AG20443 (cell line): ENCODE measurements around the gene KCTD11.
"Not testable (repeated sequence)": the region's sequence is repeated elsewhere in the genome, so short reads cannot be mapped to it uniquely, and the experiment has no call there.

Experiments
- DNase-seq: peaks from one replicate; pipeline ENCODE4 v3.0.0; 2012; ENCODE audit warnings: low spot score, mixed read lengths

Gene KCTD11

DNA sequence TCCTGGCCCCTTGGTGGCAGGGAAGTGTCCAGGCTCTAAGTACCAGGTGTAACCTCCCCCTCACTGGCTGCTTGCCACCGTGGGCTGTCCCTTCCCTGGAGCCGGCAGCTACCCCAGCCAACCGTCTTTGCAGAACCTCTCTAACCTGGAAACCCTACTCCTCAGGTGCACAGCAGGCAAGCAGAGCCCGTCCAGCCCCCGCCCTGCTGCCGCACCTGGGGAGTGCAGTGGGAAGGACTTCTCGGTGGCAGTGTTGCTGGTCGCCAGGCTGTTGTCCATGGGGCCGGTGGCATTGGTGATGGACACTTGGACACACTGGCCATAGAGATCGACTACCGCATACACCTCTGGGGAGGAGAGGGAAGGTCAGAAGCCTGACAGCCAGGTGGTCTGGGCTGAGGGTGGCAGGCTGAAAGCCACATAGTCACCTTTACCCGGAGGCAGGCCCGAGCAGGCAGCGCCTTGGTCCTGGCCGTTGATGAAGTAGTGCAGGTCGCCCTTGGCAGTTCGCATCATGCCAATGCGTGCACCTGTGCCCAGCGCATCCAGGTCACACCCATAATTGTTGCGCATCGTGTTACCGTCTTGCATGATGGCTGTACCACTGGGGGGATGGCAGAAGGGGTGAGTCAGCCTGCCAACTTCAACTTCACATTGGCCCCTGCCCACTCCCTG is 29.3 kb upstream of the KCTD11 start:
- DNase-seq, result no peak

DNA sequence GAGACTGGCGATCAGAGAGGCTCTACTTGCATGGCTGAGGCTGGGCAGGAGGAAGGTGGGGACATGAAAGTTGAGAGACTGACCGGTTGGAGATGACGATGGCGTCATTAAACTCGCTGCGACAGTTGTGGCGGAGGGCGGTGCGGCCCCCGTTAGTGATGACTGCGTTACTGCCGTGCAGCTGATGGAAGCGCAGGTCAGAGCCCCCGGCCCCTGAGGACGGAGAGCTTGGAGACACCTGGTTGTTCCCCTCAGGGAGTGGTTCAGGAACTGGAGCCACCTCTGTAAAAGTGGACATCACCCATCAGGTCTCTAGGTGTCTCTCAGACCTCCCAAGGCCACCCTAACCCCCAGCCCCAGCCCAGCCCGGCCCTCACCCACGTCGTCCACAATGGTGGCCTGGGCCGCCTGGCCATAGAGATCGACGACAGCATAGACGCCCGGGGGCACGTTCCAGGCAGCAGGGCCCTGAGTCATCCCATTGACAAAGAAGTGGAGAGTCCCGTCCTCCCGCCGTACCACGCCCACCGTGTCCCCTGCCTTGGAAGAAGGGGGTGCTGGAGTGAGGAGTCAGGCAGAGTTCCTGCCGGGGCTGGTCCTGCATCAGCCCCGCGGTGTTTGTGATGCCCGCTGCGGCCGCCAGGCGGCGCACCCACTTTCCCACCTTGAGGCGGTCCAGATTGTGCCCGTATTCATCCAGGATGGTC is 28.1 kb upstream of the KCTD11 start:
- DNase-seq, result peak; percentile 78

DNA sequence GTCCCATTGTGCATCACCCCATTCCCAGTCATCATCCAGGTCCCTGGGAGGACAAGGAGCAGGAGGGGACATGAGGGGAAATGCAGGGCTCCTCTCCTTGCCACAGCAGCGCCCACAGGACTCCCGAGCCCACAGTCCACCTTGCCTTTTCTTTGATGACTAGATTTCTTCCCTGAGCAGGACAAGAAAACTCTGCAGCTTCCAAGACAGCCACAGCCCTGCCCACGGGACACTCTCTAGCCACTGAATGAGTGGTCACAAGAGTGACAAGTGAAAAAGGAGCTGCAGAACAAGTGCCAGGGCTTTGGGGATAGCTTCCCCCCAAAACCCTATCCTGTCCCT is 27.6 kb upstream of the KCTD11 start:
- no peak for DNase-seq

DNA sequence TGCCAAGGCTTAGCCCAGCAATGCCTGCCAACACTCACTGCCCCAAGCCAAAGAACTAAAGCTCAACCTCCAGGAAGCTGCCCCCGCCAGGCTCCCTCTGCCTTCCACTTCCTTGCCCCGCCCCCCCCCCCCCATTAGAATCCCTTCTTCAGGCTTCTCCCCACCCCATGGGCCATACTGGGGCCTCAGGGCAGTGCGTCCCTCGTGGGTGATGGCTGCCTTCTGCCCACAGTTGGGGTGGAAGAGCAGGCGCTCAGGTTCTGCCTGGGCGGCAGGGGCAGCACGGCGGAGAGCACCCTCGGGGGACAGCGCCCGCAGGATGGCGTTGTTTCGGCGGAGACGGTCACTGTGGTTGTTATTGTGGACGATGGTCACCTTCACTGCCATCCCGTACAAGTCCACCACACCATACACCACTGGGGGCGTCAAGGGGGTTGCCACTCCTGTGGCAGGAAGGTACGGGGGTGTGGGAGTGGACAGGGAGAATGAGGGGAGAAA is 26.9 kb upstream of the KCTD11 start:
- DNase-seq, result no peak

DNA sequence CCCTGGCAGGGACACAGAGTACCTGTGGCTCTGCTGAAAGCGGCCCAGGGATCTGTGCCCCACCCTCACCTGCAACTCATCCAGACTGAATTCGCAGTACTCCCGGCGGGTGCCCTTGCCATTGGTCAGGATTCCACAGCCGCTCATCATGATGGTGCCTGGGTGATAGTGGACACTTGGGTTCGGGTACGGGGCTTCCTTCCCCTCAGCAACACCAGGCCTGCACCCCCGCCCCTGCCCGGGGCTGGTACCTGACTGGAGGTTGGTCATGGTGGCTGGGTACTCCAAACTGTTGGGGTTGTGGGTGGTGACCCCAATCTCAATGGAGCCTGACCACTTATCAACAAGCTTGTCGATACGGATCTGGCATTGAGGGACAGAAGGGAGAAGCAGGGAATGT is 25.8 kb upstream of the KCTD11 start:
- no peak for DNase-seq

DNA sequence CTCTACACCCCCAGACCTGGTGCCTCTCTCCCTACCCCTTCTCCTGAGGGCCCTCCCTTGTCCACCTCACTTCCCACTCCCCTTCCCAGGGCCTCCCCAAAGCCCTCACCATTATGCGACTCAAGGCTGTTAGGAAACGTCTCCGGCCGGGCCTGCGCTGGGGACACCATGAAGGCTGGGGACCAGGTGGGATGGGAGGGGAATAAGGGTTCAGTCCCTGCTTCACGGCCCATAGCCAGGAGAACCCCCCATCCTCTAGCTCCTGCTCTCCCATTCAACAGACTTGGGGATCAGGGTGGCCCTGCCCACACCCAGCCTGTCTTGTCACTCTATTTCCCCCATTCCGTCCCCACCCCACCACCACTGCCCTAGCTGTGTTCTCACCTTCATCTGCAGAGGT is 24.9 kb upstream of the KCTD11 start:
- DNase-seq, result no peak

DNA sequence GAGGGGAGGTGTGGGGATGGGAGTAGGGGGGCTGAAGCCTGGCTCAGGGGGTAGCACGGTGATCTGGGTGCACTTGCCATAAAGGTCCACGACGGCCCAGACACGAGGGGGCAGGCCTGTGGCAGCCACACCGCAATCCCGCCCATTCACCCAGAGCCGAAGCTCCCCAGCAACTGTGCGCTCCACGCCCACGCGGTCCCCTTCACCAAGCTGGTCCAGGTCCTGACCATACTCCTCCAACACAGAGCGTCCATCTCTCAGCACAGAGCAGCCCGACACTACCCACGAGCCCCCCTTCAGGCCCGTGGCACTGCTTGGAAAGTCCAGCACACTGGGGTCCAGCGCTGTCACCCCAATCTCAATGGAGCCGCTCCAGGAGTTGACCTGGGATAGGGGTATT is 24.5 kb upstream of the KCTD11 start:
- DNase-seq, result no peak

DNA sequence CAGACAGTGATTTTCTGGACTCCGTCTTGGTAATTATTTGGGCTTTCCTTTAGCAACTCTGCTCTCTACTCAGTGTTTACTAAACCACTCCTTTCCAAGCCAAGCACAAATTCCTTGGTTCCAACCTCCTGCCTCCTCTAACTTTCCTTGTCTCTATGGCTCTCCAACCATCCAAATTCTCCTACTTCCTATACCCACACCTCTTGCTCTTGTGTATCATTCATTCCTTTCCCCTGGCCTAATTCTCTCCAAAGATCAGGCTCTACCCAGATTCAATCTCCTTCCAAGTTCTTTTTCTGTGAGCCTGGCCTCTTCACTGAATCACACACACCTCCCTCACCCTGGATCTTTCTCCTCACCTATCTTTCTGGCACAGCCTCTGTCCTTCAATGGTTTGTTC is 24.0 kb upstream of the KCTD11 start:
- no peak for DNase-seq

DNA sequence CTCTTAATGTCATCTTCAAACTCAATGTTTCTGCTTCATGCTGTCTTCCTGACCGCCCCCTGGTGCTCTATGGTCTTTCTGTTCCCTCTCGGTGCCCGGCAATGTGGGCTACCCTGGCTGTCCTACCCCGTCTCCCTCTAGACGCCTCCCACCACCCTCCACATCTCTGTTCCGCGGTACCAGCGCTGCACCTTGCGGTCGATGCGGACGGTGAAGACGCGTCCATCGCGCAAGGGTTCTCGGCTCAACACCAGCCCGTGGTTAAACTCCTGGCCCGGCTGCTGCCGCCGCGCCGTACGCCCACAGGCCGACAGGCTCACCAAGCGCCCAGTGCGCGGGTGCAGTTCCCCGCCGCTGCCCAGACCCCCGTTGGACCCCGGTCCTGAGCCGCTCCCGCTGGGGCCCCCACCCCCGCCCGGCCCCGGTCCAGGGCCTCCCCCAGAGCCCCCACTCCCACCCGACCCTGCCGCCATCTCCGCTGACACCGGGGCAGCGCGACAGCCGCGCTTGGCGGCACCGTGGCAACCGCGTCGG is 23.1 kb upstream of the KCTD11 start, which contains the start of gene NEURL4:
TSS of gene NEURL4 (minus strand) at position 496 of the 534 bp plus-strand sequence. CDS start at position 473, 23 bp downstream.
- DNase-seq, result no peak

DNA sequence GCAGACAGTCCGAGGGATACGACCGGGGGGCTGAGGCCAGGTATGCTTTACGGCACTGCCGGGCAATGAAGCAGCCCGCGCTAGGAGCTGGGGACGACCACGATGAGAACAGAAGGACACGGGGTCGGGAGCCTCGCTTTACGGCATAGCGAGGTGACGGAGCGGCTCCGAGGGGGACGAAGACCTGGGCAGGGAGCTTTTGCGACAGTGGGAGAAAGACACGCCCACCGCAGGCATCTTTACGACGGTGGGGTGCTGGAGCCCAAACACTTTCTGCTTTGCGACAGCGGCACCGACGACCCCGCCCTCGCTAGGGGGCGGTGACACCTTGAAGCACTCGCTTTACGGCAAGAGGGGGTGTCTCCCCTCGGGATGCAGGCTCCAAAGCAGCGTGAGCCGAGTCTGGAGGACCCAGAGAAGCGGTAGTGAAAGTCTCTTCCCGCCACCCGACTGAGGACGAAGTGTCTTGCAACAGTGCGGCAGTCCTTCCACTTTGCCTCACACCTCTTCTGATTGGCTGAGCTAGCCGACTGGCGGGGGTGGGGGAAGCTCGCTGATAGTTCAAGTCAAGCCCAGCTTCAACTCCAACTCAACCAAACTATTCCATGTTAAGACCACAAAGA is 22.5 kb upstream of the KCTD11 start:
- DNase-seq, result peak; percentile 97

DNA sequence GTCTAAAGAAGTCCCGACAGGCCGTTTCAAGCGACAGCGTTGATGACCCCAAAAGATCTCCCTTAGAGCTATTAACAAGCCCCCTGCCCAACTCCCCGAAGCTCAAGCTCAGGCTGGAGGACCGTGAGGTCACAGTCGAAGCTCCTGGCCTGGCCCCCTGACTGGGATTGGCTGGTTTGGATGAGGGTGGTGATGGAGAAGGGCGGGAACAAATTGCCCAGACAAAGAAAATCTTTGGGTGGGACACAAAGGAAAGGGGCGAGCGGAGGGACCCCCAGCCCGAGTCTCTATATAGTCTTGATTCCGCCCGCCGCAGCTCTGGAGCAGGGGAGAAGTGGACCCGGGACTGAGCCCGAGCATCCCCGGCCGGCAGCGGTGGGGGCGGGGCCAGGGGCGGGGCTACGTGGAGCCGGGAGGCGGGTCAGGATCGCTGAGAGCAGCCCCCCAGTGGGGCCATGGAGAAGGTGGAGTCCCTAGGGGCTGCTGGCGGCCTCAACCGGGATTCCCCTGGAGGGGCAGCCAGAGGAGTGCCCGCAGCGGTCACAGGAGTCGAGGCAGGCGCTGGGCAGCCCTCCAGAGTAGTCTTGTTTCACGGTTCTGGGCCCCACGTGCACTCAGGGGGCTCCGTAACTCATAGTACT is 21.8 kb upstream of the KCTD11 start:
- DNase-seq, result peak; percentile 87

DNA sequence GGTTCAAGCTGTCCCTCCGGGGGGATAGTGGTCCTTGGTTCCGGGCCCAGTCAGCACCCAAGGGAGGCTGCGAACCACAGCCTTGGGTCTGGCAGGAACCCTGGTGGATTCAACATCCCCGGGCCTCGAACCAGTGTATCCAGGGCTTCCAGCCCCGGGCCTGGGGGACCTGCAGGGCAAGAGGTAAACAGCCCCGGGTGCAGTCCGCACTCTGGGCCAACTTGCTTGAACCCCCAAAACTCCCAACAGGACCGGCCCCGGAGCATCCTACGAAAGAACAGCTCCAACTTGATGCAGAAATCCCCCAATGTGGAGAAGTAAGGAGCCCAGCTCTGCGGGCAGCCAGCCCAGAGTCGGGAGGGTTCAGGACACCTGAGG is 21.3 kb upstream of the KCTD11 start:
- no peak for DNase-seq

DNA sequence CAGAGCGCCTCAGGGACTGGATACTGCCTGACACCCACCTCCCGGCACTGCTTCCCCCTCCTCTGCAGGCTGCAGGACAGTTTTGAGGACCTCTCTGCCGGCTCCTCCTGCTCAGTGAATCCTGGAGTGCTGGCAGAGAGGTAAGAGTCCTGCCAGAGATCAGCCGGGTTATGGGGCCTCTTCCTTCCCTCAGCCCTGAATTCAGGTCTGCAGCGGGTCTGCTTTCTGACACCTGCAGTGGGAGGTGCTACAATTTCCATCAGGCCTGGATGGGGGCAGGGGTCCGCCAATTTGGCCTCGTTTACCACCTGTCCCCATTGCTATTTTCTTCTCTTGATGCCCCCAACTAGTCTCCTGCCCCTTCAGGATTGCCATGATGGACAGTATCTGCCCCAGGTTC is 19.9 kb upstream of the KCTD11 start:
- no peak for DNase-seq

DNA sequence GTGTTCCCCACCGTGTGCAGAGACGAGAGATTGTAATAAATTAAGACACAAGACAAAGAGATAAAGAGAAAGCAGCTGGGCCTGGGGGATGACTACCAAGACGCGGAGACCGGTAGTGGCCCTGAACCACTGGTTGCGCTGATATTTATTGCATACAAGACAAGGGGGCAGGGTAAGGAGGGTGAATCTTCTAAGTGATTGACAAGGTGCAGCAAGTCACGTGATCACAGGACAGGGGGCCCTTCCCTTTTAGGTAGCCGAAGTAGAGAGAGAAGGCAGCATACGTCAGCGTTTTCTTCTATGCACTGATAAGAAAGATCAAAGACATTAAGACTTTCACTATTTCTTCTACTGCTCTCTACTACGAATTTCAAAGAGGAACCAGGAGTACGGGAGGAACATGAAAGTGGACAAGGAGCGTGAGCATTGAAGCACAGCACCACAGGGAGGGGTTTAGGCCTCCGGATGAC is 19.3 kb upstream of the KCTD11 start:
- not testable (repeated sequence) for DNase-seq

DNA sequence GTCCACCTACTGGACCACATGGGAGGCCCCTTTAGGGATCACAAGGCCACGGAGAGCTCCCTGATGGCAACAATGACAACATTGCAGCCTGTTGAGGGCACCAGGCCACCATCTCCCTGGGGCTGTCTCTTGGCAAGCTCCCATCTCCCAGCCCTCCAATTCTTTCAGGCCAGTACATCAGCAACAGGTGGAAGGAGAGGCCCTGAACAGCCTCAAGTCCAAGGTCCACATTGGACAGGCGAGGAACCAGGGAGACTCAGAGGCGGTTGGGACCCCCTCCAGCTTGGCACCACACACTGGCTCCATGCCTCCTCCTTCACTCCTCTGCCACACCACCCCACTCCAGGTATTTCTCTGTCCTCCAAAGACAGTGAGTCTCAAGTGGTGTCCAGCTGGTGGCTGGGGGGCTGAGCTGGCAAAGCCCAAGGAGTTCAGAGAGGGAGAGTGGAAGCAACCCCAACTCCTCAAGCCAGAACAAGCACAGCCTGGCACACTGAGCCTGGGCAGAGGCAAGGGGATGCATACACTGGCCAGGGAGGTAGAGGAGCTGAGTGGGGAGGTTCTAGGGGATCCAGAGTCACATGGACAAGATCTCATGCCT is 16.9 kb upstream of the KCTD11 start:
- no peak for DNase-seq

DNA sequence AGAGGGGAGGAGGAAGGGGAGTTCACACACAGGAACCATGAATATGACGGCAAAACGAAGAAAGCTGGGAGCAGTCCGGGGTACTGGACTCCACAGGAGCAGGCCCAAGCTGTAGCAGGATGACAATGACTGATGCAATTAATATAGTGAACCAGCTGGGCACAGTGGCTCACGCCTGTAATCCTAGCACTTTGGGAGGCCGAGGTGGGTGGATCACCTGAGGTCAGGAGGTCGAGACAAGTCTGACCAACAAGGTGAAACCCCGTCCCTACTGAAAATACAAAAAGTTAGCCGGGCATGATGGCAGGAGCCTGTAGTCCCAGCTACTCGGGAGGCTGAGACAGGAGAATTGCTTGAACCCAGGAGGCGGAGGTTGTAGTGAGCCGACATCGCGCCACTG is 16.2 kb upstream of the KCTD11 start:
- not testable (repeated sequence) for DNase-seq

DNA sequence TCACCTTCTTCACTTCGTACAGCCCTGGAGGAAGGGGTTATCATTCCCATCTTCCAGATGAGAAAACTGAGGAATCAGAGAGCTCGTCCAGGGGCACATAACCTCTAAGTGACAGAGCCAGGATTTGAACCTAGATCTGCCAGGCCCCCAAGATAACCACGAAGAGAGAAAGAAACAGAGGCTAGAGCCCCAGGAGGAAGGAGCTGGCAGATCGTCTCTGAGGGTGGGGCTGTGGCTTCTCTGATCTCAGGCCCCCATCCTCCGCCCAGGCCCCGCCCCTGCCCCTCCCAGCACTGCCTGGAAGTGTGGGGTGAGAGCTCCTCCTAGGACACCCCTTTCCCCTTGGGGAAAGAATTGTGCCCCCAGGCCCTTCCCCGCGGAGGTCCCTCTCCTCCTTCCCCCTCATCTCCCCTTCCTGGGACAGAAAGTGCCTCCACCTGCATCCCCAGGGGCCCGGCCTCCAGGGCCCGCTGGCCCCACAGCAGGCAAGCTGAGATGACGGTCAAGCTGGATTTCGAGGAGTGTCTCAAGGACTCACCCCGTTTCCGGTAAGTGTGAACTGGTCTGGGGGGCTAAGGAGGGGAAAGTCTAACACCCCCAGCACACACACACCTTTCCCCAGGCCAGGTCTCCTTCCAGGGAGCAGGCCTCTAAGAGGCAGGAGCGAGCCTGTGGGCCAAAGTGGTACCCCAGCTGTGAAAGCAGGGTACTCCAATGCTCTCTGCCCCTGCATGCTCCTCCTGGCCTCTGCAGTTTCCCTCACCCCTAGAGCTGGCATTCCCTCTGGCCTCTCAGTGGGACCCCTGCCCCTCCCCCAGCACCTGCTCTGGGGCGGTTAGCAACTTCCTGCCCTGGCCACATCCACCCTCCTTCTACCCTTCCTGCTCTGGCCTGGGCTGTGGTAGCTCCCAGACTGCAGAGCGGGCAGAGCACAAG is 15.5 kb upstream of the KCTD11 start, which contains the start of gene ACAP1:
TSS of gene ACAP1 (plus strand) at position 290 of the 936 bp plus-strand sequence. CDS start at position 496, 206 bp downstream.
- DNase-seq, result no peak

DNA sequence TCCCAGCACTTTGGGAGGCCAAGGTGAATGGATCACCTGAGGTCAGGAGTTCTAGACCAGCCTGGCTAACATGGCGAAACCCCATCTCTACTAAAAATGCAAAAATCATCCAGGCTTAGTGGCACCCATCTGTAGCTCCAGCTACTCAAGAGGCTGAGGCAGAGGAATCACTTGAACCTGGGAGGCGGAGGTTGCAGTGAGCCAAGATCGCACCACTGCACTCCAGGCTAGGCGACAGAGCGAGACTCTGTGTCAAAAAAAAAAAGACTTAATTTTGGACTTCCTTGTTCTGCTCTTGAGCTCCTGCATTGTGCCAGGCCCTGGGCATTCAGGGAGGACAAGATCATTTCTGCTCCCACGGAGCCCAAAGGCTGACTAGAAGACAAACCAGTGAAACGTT is 14.4 kb upstream of the KCTD11 start:
- not testable (repeated sequence) for DNase-seq

DNA sequence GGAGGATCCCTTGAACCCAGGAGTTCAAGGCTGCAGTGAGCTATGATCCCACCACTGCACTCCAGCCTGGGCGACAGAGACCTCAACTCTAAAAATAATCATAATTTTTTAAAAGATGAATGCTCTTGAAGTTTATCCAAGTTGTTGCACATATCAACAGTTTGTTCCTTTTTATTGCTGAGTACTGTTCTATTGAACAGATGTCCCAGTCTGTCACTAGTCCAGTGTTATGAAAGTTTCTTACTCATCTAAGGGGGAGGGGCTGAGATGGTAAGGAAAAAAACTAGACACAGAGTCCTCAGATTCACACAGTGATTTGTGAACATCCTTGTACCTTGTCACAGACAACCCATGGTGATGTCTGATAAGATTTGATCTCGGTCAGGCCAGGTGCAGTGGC is 11.8 kb upstream of the KCTD11 start:
- DNase-seq, result no peak

DNA sequence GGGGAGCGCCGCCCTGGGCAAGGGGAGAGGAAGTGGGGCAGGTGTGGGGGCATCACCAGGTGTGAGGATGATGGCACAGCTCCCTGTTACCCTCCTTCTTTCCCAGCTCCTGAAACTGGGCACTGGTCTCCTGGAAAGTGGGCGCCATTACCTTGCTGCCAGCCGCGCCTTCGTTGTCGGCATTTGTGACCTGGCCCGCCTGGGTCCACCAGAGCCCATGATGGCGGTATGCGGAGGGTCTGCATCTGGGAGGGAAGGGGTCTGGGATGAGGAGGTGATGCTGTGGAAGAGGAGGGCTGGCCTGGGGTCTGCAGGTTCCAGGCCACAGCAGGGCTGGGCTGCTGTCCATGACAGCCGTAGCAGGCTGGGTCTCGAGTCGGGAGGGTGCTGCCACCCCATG is 10.1 kb upstream of the KCTD11 start:
- no peak for DNase-seq

DNA sequence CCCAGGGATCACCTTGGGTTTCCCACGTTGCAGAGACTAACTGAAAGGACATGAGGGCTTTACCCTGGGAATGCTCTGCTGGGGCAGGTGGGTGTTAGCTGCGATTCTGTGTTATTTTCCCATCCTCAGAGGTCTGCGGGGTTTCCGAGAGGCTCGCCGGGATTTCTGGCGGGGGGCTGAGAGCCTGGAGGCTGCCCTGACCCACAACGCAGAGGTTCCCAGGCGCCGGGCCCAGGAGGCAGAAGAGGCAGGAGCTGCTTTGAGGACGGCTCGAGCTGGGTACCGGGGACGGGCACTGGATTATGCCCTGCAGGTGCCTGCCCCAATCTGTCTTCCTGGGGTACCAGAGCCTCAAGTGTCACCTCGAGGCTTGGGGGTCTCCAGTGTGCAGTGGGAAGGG is 8.7 kb upstream of the KCTD11 start:
- DNase-seq, result no peak
